Type B pancreatic cell (in vitro differentiated cells): ENCODE measurements around the gene TRIM54. TPM values are rescaled to one million over a fixed set of nuclear protein-coding genes. Genes with fewer than 3 reads are reported as not detected.

Experiments used
- DNase-seq: peaks from one replicate; pipeline ENCODE4 v3.0.0; 2021; ENCODE audit warnings: mixed read lengths; ENCODE audit not compliant: unreplicated experiment; ENCODE audit errors: extremely low spot score
- H3K27ac Mint-ChIP-seq: 2 replicates; pipeline ENCODE4 v1.8.0; 2021; ENCODE audit warnings: mild to moderate bottlenecking, mixed read lengths
- H3K27me3 Mint-ChIP-seq: 2 replicates; pipeline ENCODE4 v1.8.0; 2021; ENCODE audit warnings: mixed read lengths
- H3K36me3 Mint-ChIP-seq: 2 replicates; pipeline ENCODE4 v1.8.0; 2021; ENCODE audit warnings: mixed read lengths
- H3K4me1 Mint-ChIP-seq: one replicate; pipeline ENCODE4 v1.8.0; 2021; ENCODE audit warnings: mixed read lengths; ENCODE audit not compliant: unreplicated experiment
- H3K4me3 Mint-ChIP-seq: 2 replicates; pipeline ENCODE4 v1.8.0; 2021; ENCODE audit warnings: mild to moderate bottlenecking, mixed read lengths
- H3K9me3 Mint-ChIP-seq: 2 replicates; pipeline ENCODE4 v1.8.0; 2021; ENCODE audit warnings: mixed read lengths
- total RNA-seq: library from RNA; stranded (reverse); gene quantifications from 2 replicates; pipeline ENCODE4 v1.2.1, GENCODE V29; 2021; ENCODE audit warnings: low replicate concordance
- TF ChIP-seq, protein P1 (sequence below): fragments of 200-600 bp; sonication (generic); conservative IDR thresholded peaks from 2 replicates; pipeline ENCODE4 v1.5.0; 2021; ENCODE audit warnings: antibody characterized with exemption, mild to moderate bottlenecking

Gene TRIM54
- total RNA-seq, 1 donor from 2014 or later = not detected

DNA sequence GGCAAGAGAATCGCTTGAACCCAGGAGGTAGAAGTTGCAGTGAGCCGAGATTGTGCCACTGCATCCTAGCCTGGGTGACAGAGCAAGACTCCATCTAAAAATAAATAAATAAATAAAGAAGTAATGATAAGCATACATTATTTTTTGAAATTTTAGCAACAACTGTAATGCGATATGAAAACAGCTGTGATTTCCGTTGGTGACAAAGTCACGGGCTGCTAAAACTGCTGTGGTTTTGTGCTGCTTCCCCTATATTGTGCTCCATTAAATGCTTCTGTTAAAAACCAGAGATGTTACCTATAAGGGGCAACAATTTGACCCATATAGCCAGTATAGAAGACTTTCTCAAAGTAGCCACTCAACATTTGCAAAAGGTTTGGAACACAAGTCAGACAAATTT, 8.3 kb downstream of the TRIM54 start:
- no peak overlapping the region for H3K27ac Mint-ChIP-seq
- TF ChIP-seq, protein P1, sequence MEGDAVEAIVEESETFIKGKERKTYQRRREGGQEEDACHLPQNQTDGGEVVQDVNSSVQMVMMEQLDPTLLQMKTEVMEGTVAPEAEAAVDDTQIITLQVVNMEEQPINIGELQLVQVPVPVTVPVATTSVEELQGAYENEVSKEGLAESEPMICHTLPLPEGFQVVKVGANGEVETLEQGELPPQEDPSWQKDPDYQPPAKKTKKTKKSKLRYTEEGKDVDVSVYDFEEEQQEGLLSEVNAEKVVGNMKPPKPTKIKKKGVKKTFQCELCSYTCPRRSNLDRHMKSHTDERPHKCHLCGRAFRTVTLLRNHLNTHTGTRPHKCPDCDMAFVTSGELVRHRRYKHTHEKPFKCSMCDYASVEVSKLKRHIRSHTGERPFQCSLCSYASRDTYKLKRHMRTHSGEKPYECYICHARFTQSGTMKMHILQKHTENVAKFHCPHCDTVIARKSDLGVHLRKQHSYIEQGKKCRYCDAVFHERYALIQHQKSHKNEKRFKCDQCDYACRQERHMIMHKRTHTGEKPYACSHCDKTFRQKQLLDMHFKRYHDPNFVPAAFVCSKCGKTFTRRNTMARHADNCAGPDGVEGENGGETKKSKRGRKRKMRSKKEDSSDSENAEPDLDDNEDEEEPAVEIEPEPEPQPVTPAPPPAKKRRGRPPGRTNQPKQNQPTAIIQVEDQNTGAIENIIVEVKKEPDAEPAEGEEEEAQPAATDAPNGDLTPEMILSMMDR = no peak
- no peaks in the 10 kb centered on the region for H3K36me3 Mint-ChIP-seq
- peaks cover 57% of the 10 kb centered on the region for H3K27me3 Mint-ChIP-seq
- DNase-seq = no peak
- H3K4me3 Mint-ChIP-seq = no peak overlapping the region
- no peaks in the 10 kb centered on the region for H3K9me3 Mint-ChIP-seq
- H3K4me1 Mint-ChIP-seq = peaks cover 7% of the 10 kb centered on the region

GRCh38 chr2:27291865-27292264, 9.6 kb downstream of the TRIM54 start:
- DNase-seq = no peak
- TF ChIP-seq, protein P1 = no peak
- Mint-ChIP-seq H3K27me3 (peaks cover 53% of the 10 kb centered on the region), H3K4me3 (no peak overlapping the region), H3K36me3 (no peaks in the 10 kb centered on the region), H3K9me3 (no peaks in the 10 kb centered on the region), H3K4me1 (peaks cover 7% of the 10 kb centered on the region), H3K27ac (no peak overlapping the region)

- no peak overlapping the region for H3K4me3 Mint-ChIP-seq
- H3K27me3 Mint-ChIP-seq = peaks cover 46% of the 10 kb centered on the region
- no peak overlapping the region for H3K27ac Mint-ChIP-seq
- no peaks in the 10 kb centered on the region for H3K36me3 Mint-ChIP-seq
- TF ChIP-seq, protein P1 = no peak
- no peak for DNase-seq
- peaks cover 7% of the 10 kb centered on the region for H3K4me1 Mint-ChIP-seq
- no peaks in the 10 kb centered on the region for H3K9me3 Mint-ChIP-seq
These were observed 12.7 kb downstream of the TRIM54 start for GRCh38 chr2:27294928-27295327.

- Mint-ChIP-seq H3K4me3 (no peak overlapping the region), H3K4me1 (peaks cover 7% of the 10 kb centered on the region), H3K9me3 (no peaks in the 10 kb centered on the region), H3K36me3 (no peaks in the 10 kb centered on the region), H3K27me3 (peaks cover 48% of the 10 kb centered on the region), H3K27ac (no peak overlapping the region)
- DNase-seq = no peak
- TF ChIP-seq, protein P1 = no peak
These were observed 14.3 kb downstream of the TRIM54 start for GRCh38 chr2:27296481-27296880.

DNA sequence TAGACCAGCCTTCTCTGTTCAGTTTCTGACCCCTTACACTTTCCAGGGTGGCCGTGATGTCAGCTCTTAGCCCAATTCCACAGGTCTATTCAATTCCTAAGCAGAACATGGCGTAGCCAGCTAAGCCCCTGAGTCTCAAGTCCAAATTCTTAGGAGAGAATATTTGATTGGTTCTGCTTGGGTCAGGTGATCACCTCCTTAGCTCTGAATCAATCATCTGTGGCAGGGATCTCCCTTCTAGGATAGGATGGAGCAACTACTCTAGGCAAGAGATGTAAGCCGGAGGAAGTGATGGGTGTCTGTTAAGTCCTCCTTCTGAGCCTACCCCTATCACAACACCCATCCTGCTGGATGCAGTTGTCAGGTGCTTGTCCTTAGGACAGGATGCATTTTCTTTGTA, 15.0 kb downstream of the TRIM54 start:
- H3K36me3 Mint-ChIP-seq = no peaks in the 10 kb centered on the region
- peaks cover 42% of the 10 kb centered on the region for H3K27me3 Mint-ChIP-seq
- no peaks in the 10 kb centered on the region for H3K9me3 Mint-ChIP-seq
- TF ChIP-seq, protein P1 = no peak
- peaks cover 7% of the 10 kb centered on the region for H3K4me1 Mint-ChIP-seq
- H3K27ac Mint-ChIP-seq = no peak overlapping the region
- no peak overlapping the region for H3K4me3 Mint-ChIP-seq
- DNase-seq = no peak
